Gastrocnemius medialis (tissue), 4 donors: ENCODE data around the gene RNF141. TPM values are rescaled to one million over a fixed set of nuclear protein-coding genes. Genes with fewer than 3 reads are reported as not detected.

Source experiments
- ATAC-seq, 2 donors: fragments of 150-250 bp; one replicate each; pipeline ENCODE4 v1.9.1; 2016
- DNase-seq, 2 donors: peaks; one replicate each; pipeline ENCODE4 v3.0.0-alpha.2; 2019
- H3K27ac ChIP-seq, 4 donors: fragments of 200-600 bp; sonication (generic); 1 replicate in 1 of 4; 2 replicates in 3 of 4; pipeline ENCODE4 v1.5.1; 2016 to 2018; ENCODE audit warnings: mild to moderate bottlenecking in 2 of 4, moderate library complexity in 1 of 4
- H3K27me3 ChIP-seq, 3 donors: fragments of 200-600 bp; sonication (generic) in 2 of 3; 1 replicate in 1 of 3; 2 replicates in 2 of 3; pipeline versions ENCODE4 v1.5.1 to v1.6.0; 2016 to 2019; ENCODE audit warnings: mild to moderate bottlenecking in 1 of 3, moderate library complexity in 1 of 3
- H3K36me3 ChIP-seq, 2 donors: fragments of 200-600 bp; sonication (generic) in 1 of 2; one replicate each; pipeline ENCODE4 v1.5.1; 2017 to 2018
- H3K4me1 ChIP-seq, 2 donors: fragments of 200-600 bp; sonication (generic) in 1 of 2; one replicate each; pipeline ENCODE4 v1.5.1; 2016 to 2017; ENCODE audit warnings: mild to moderate bottlenecking in 2 of 2
- H3K4me3 ChIP-seq, 4 donors: fragments of 200-600 bp; sonication (generic) in 3 of 4; 1 replicate in 1 of 4; 2 replicates in 3 of 4; pipeline ENCODE4 v1.5.1; 2016 to 2019; ENCODE audit warnings: mild to moderate bottlenecking in 2 of 4
- H3K9me3 ChIP-seq, 3 donors: fragments of 200-600 bp; sonication (generic) in 2 of 3; 1 replicate in 1 of 3; 2 replicates in 2 of 3; pipeline ENCODE4 v1.5.1; 2016 to 2019
- POLR2A ChIP-seq, 2 donors: fragments of 450-650 bp; IDR thresholded peaks; one replicate each; pipeline ENCODE4 v1.6.1; 2017; ENCODE audit warnings: antibody characterized with exemption in 2 of 2, mild to moderate bottlenecking in 2 of 2, moderate library complexity in 2 of 2
- in situ Hi-C, 4 donors: fragments of 200-750 bp; cut with MboI; loops; one replicate each; pipeline versions ENCODE4 v1.15.0 to v1.8.0; 2017; ENCODE audit warnings: low sequenced_read_pairs in 4 of 4
- intact Hi-C: fragments of 100-400 bp; cut with DNase I; formaldehyde crosslinking; loops from one replicate; pipeline ENCODE4 v1.15.1; 2023; ENCODE audit warnings: low total_unique reads
- total RNA-seq, 4 donors: library from RNA; depleted of rRNA; stranded (reverse); fragments of >200 nt; gene quantifications; one replicate each; pipeline versions ENCODE4 v1.1.0 to v1.2.3, GENCODE V29; 2016
- TF ChIP-seq, protein P1 (sequence below), 5 experiments: fragments of 450-650 bp in 3 of 5; fragments of 200-600 bp in 2 of 5; sonication (generic) in 2 of 5; IDR thresholded peaks in 4 of 5; conservative IDR thresholded peaks in 1 of 5; 1 replicate in 4 of 5; 2 replicates in 1 of 5; pipeline ENCODE4 v1.5.1; 2016 to 2019; ENCODE audit warnings: antibody characterized with exemption in 5 of 5, mild to moderate bottlenecking in 3 of 5, moderate library complexity in 3 of 5

Gene RNF141
- total RNA-seq, 4 donors from 2014 or later, result 16.8 to 38.2 (median 19.0) TPM

DNA sequence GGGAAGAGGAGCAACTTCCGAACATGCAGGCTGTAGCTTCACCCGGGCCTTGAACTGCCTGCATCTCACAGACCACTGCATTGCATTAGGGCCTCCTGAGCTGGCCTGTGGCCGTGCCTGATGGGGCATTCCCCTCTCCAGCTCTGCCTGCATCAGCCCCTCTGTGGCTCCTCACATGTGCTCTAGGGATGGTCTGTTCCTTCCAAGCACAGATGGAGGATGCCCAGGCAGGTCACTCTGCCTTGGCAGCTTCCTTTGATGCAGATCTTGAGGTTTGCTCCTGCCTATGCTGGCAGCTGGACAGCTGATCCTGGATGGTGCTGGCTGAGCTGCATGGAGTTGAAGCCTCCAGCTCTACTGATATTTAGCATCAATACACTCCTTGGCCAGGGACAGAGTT, 57.4 kb downstream of the RNF141 start:
- Histone ChIP-seq H3K4me3 (no peak overlapping the region), H3K4me1 (peaks cover 5 to 22% of the 10 kb centered on the region in 2 donors), H3K27me3 (no peaks in the 10 kb centered on the region), H3K27ac (no peak overlapping the region), H3K36me3 (peaks cover 0 to 91% of the 10 kb centered on the region in 2 donors), H3K9me3 (no peaks in the 10 kb centered on the region)
- TF ChIP-seq, protein P1, sequence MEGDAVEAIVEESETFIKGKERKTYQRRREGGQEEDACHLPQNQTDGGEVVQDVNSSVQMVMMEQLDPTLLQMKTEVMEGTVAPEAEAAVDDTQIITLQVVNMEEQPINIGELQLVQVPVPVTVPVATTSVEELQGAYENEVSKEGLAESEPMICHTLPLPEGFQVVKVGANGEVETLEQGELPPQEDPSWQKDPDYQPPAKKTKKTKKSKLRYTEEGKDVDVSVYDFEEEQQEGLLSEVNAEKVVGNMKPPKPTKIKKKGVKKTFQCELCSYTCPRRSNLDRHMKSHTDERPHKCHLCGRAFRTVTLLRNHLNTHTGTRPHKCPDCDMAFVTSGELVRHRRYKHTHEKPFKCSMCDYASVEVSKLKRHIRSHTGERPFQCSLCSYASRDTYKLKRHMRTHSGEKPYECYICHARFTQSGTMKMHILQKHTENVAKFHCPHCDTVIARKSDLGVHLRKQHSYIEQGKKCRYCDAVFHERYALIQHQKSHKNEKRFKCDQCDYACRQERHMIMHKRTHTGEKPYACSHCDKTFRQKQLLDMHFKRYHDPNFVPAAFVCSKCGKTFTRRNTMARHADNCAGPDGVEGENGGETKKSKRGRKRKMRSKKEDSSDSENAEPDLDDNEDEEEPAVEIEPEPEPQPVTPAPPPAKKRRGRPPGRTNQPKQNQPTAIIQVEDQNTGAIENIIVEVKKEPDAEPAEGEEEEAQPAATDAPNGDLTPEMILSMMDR (IDR thresholded peaks at IDR 0.05 in 4 of 5, conservative IDR thresholded peaks at IDR 0.05 in 1 of 5), result no peak
- TF ChIP-seq POLR2A (IDR thresholded peaks at IDR 0.05), result no peak
- in situ Hi-C loops (no loop called here), intact Hi-C loops (no loop called here)
- ATAC-seq (no peak), DNase-seq (no peak)

DNA sequence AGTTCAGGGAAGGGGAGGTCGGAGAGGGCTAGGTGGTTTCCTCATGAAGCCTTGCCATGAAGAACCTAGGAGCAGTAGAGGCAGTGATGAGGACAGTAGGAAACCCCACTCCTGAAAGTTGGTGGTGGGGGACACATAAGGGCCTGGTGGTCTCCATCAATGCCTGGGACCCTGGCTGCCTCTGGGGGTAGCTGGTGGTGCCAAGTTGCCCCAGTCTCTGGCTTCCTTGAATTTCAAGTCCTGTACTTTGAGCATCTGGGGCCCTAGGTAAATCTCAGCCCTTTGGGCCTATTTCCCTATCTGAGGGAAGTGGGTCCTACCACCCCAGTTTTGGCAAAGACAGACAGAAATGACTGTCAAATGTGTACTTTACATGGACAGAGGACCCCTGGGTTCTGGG, 57.8 kb downstream of the RNF141 start:
- peaks cover 5 to 26% of the 10 kb centered on the region in 2 donors for H3K4me1 ChIP-seq
- TF ChIP-seq POLR2A (IDR thresholded peaks at IDR 0.05), result no peak
- TF ChIP-seq, protein P1 (IDR thresholded peaks at IDR 0.05 in 4 of 5, conservative IDR thresholded peaks at IDR 0.05 in 1 of 5), result no peak
- H3K27me3 ChIP-seq, result no peaks in the 10 kb centered on the region
- DNase-seq, result no peak
- intact Hi-C loops (no loop called here), in situ Hi-C loops (no loop called here)
- H3K4me3 ChIP-seq, result no peak overlapping the region
- H3K27ac ChIP-seq, result no peak overlapping the region
- no peak for ATAC-seq
- H3K36me3 ChIP-seq, result peaks cover 0 to 91% of the 10 kb centered on the region in 2 donors
- H3K9me3 ChIP-seq, result no peaks in the 10 kb centered on the region

DNA sequence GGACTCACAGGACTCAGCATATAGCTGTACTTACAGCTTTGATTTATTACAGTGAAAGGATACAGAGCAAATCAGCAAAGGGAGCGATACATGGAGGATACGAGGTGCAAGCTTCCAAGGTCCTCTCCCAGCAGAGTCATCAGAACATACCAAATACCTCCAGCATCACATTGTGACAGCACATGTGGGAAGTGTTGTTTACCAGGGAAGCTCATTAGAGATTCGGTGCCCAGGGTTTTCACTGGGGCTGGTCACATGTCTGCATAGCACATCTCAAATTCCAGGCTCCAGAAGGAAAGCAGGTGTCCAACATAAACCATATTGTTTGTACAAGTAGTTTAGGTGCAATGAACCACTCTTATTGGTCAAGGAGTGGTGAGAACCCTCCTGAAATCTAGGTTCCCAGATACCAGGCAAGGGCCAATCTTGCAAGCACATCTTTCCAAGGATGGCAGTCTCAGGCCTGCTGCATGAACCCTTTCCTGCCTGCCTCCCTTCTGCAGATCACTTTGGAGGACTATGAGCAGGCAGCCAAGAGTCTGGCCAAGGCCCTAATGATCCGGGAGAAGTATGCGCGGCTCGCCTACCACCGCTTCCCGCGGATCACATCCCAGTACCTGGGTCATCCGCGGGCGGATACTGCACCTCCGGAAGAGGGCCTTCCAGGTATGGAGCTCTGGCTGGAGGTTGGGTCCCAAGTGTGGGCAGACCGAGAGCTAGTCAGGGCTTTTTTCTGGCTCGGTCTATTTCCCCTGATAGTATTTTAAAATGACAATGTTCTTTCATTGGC, 59.2 kb downstream of the RNF141 start:
- TF ChIP-seq, protein P1 (IDR thresholded peaks at IDR 0.05 in 4 of 5, conservative IDR thresholded peaks at IDR 0.05 in 1 of 5), result no peak
- no peak for TF ChIP-seq POLR2A (IDR thresholded peaks at IDR 0.05)
- H3K36me3 ChIP-seq, result peaks cover 0 to 77% of the 10 kb centered on the region in 2 donors
- no peaks in the 10 kb centered on the region for H3K27me3 ChIP-seq
- H3K4me1 ChIP-seq, result peaks cover 13 to 38% of the 10 kb centered on the region in 2 donors
- in situ Hi-C loops (no loop called here), intact Hi-C loops (no loop called here)
- H3K4me3 ChIP-seq, result no peak overlapping the region
- ATAC-seq (peak; percentile 61 to 62), DNase-seq (no peak)
- no peaks in the 10 kb centered on the region for H3K9me3 ChIP-seq
- H3K27ac ChIP-seq, result peak overlapping the region in 3 of 4 donors; percentile 27 to 48 (median 41)

DNA sequence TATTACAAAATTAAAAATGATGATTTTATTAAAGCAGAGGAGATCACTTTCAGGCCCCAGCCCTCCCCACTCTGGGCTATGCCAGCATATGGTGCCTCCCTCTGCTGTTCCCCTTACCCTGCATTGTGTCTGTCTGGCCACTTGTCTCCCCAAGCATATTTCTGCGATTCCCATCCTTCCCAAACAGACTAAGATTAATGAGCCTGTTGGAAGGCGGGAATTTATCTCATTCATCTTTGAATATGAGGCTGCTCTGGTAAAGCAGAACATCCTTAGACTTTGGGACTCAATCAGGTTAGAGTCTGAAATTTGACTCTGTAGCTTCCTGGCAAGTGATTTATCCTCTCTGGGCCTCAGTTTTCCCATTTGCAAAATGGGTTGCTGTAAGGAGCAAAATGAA, 60.2 kb downstream of the RNF141 start:
- TF ChIP-seq, protein P1 (IDR thresholded peaks at IDR 0.05 in 4 of 5, conservative IDR thresholded peaks at IDR 0.05 in 1 of 5), result no peak

More for the DNA sequence above, 60.2 kb downstream of the RNF141 start:
- intact Hi-C loops, result no loop called here
- Histone ChIP-seq H3K9me3 (no peaks in the 10 kb centered on the region), H3K27me3 (no peaks in the 10 kb centered on the region), H3K4me1 (peaks cover 13 to 42% of the 10 kb centered on the region in 2 donors), H3K27ac (peak overlapping the region in 3 of 4 donors; percentile 27 to 48 (median 41)), H3K4me3 (no peak overlapping the region), H3K36me3 (peaks cover 0 to 75% of the 10 kb centered on the region in 2 donors)
- in situ Hi-C loops, result no loop called here
- ATAC-seq (no peak), DNase-seq (no peak)
